GM23338 (cell line): ENCODE results near the gene ORAI1. TPM values are rescaled to one million over a fixed set of nuclear protein-coding genes. Genes with fewer than 3 reads are reported as not detected.
A peak's percentile ranks its signal among the peaks of the same experiment; 100 is the strongest.

ENCODE experiments used
- ATAC-seq: fragments of 200-7000 bp; cut with Tn5 transposase; 3 replicates; pipeline ENCODE4 v1.9.1; 2020
- DNase-seq: peaks from one replicate; pipeline ENCODE4 v3.0.0-alpha.2; 2015; ENCODE audit warnings: low spot score
- H2AFZ ChIP-seq: fragments of 200-600 bp; sonication (generic); 2 replicates; pipeline ENCODE4 v1.8.0; 2016; ENCODE audit warnings: antibody characterized with exemption, mild to moderate bottlenecking, moderate library complexity
- H3F3A ChIP-seq: fragments of 200-600 bp; sonication (generic); replicated peaks from 2 replicates; pipeline ENCODE4 v1.8.0; 2017; ENCODE audit warnings: antibody characterized with exemption, mixed run types, low read depth
- H3K27ac ChIP-seq: fragments of 200-600 bp; sonication (generic); 2 replicates; pipeline ENCODE4 v1.6.1; 2016; ENCODE audit warnings: low read depth
- H3K27me3 ChIP-seq: fragments of 200-600 bp; sonication (generic); 2 replicates; pipeline ENCODE4 v1.8.0; 2016; ENCODE audit warnings: mild to moderate bottlenecking, mixed run types, moderate library complexity; ENCODE audit not compliant: insufficient read depth
- H3K36me3 ChIP-seq: fragments of 200-600 bp; sonication (generic); 2 replicates; pipeline ENCODE4 v1.8.0; 2016; ENCODE audit warnings: mild to moderate bottlenecking; ENCODE audit not compliant: insufficient read depth
- H3K4me1 ChIP-seq: fragments of 200-600 bp; sonication (generic); 2 replicates; pipeline ENCODE4 v1.8.0; 2016; ENCODE audit warnings: mild to moderate bottlenecking, moderate library complexity; ENCODE audit not compliant: insufficient read depth
- H3K4me2 ChIP-seq: fragments of 200-600 bp; sonication (generic); 2 replicates; pipeline ENCODE4 v1.7.1; 2017; ENCODE audit warnings: mixed run types
- H3K4me3 ChIP-seq: fragments of 200-600 bp; sonication (generic); 2 replicates; pipeline ENCODE4 v1.6.1; 2016; ENCODE audit warnings: mixed run types
- H3K79me2 ChIP-seq: fragments of 200-600 bp; sonication (generic); replicated peaks from 2 replicates; pipeline ENCODE4 v1.8.0; 2017; ENCODE audit warnings: mild to moderate bottlenecking; ENCODE audit not compliant: insufficient read depth
- H3K9me2 ChIP-seq: fragments of 200-600 bp; sonication (generic); 2 replicates; pipeline ENCODE4 v1.8.0; 2017; ENCODE audit not compliant: insufficient read depth
- H4K20me1 ChIP-seq: fragments of 200-600 bp; sonication (generic); replicated peaks from 2 replicates; pipeline ENCODE4 v1.8.0; 2017; ENCODE audit warnings: mild to moderate bottlenecking; ENCODE audit not compliant: insufficient read depth
- H3K27ac Mint-ChIP-seq: 2 replicates; pipeline ENCODE4 v1.8.0; 2020; ENCODE audit warnings: inconsistent platforms, mild to moderate bottlenecking, moderate library complexity, mixed read lengths
- H3K27me3 Mint-ChIP-seq: 3 replicates; pipeline ENCODE4 v1.8.0; 2022; ENCODE audit warnings: low read depth, mild to moderate bottlenecking, moderate library complexity, mixed read lengths, inconsistent platforms; ENCODE audit not compliant: insufficient read depth, poor library complexity
- H3K36me3 Mint-ChIP-seq: 3 replicates; pipeline ENCODE4 v1.8.0; 2021; ENCODE audit warnings: low read depth, mild to moderate bottlenecking, inconsistent platforms, moderate library complexity, mixed read lengths
- H3K4me1 Mint-ChIP-seq: 3 replicates; pipeline ENCODE4 v1.8.0; 2020; ENCODE audit warnings: mild to moderate bottlenecking, inconsistent platforms, mixed read lengths
- H3K4me3 Mint-ChIP-seq: 3 replicates; pipeline ENCODE4 v1.8.0; 2021; ENCODE audit warnings: moderate library complexity, mild to moderate bottlenecking, inconsistent platforms, mixed read lengths
- H3K9me3 Mint-ChIP-seq: 3 replicates; pipeline ENCODE4 v1.8.0; 2020; ENCODE audit warnings: moderate library complexity, mild to moderate bottlenecking, inconsistent platforms, mixed read lengths
- CREB1 ChIP-seq: fragments of 250-450 bp; sonication (Bioruptor Pico); IDR thresholded peaks from 2 replicates; pipeline ENCODE4 v1.5.0; 2020; ENCODE audit warnings: low read depth, mild to moderate bottlenecking, moderate library complexity
- CTCF ChIP-seq, 2 experiments: fragments of 200-600 bp in 1 of 2; sonication (generic) in 1 of 2; conservative IDR thresholded peaks; 2 replicates each; pipeline versions ENCODE4 v1.5.1 to v1.6.1; 2016 to 2017; ENCODE audit warnings: antibody characterized with exemption in 2 of 2, low read depth in 2 of 2, mild to moderate bottlenecking in 2 of 2, moderate library complexity in 1 of 2
- ETS1 ChIP-seq: IDR thresholded peaks from 2 replicates; pipeline ENCODE4 v1.6.1; 2016; ENCODE audit warnings: antibody characterized with exemption
- EZH2 ChIP-seq: fragments of 200-600 bp; sonication (generic); IDR thresholded peaks from one replicate; pipeline ENCODE4 v1.8.0; 2017; ENCODE audit warnings: antibody characterized with exemption, mild to moderate bottlenecking, low read depth; ENCODE audit not compliant: unreplicated experiment
- EZH2phosphoT487 ChIP-seq: fragments of 200-600 bp; sonication (generic); IDR thresholded peaks from one replicate; pipeline ENCODE4 v1.8.1; 2018; ENCODE audit warnings: antibody characterized with exemption; ENCODE audit not compliant: unreplicated experiment
- JUNB ChIP-seq: IDR thresholded peaks from one replicate; pipeline ENCODE4 v1.6.1; 2016; ENCODE audit warnings: antibody characterized with exemption; ENCODE audit not compliant: unreplicated experiment
- NANOG ChIP-seq: IDR thresholded peaks from 2 replicates; pipeline ENCODE4 v1.6.1; 2016; ENCODE audit warnings: antibody characterized with exemption, borderline replicate concordance
- POLR2AphosphoS5 ChIP-seq: IDR thresholded peaks from 2 replicates; pipeline ENCODE4 v1.6.1; 2016; ENCODE audit warnings: antibody characterized with exemption, low read depth
- REST ChIP-seq: IDR thresholded peaks from one replicate; pipeline ENCODE4 v1.6.1; 2018; ENCODE audit warnings: antibody characterized with exemption; ENCODE audit not compliant: unreplicated experiment
- STAT1 ChIP-seq: IDR thresholded peaks from one replicate; pipeline ENCODE4 v1.6.1; 2016; ENCODE audit warnings: antibody characterized with exemption; ENCODE audit not compliant: unreplicated experiment
- ZNF114 ChIP-seq: fragments of 250-450 bp; sonication (Bioruptor Pico); IDR thresholded peaks from 2 replicates; pipeline ENCODE4 v1.5.0; 2020; ENCODE audit warnings: mild to moderate bottlenecking, moderate library complexity
- ZNF331 ChIP-seq: fragments of 250-450 bp; sonication (Bioruptor Pico); IDR thresholded peaks from 2 replicates; pipeline ENCODE4 v1.5.0; 2020; ENCODE audit warnings: low read depth, mild to moderate bottlenecking, moderate library complexity
- ZNF462 ChIP-seq: fragments of 250-450 bp; sonication (Bioruptor Pico); IDR thresholded peaks from 2 replicates; pipeline ENCODE4 v1.5.0; 2020; ENCODE audit warnings: mild to moderate bottlenecking, moderate library complexity
- polyA plus RNA-seq: library from polyadenylated mRNA; unstranded; fragments of >200 nt; fragmentation: Nextera tagmentation; extraction: Ambion mirVana; gene quantifications from 2 replicates; pipeline ENCODE4 v1.2.1, GENCODE V29; 2016
- total RNA-seq: library from RNA; depleted of rRNA; stranded (reverse); fragments of >200 nt; shearing (Covaris generic); gene quantifications from 2 replicates; pipeline ENCODE4 v1.2.3, GENCODE V29; 2014

Gene ORAI1
- total and polyA plus RNA-seq, 2 experiments from 2014 or later = 23.7 to 32.0 TPM

- no peaks in the 10 kb centered on the region for H3K9me3 Mint-ChIP-seq
- peaks cover 18% of the 10 kb centered on the region for H3K4me1 Mint-ChIP-seq
- no peaks in the 10 kb centered on the region for H3K36me3 Mint-ChIP-seq
- peaks cover 16% of the 10 kb centered on the region for H3K27me3 Mint-ChIP-seq
- peak; percentile 39 for DNase-seq
- Histone ChIP-seq H3K4me3 (no peak overlapping the region), H3K27me3 (no peaks in the 10 kb centered on the region), H3K9me2 (no peaks in the 10 kb centered on the region), H3F3A (no peaks in the 10 kb centered on the region; the same call in 1 of the 2 replicates), H3K4me2 (no peak overlapping the region), H2AFZ (no peak overlapping the region), H3K36me3 (no peaks in the 10 kb centered on the region), H3K27ac (no peak overlapping the region), H3K79me2 (no peaks in the 10 kb centered on the region), H3K4me1 (peaks cover 9% of the 10 kb centered on the region), H4K20me1 (no peaks in the 10 kb centered on the region)
- no peak overlapping the region for H3K27ac Mint-ChIP-seq
- TF ChIP-seq ZNF114 (CRISPR knock-in tag) = no peak
- TF ChIP-seq CREB1 (CRISPR knock-in tag) = no peak
- TF ChIP-seq ZNF331 = no peak
- no peak for TF ChIP-seq REST
- TF ChIP-seq JUNB = no peak
- TF ChIP-seq ZNF462 (CRISPR knock-in tag) = no peak
- TF ChIP-seq STAT1 = no peak
- TF ChIP-seq POLR2AphosphoS5 = no peak
- TF ChIP-seq EZH2 = no peak
- no peak for TF ChIP-seq NANOG
- TF ChIP-seq CTCF (conservative IDR thresholded peaks at IDR 0.05; ENCODE audit: low read depth in 2 of 2) = no peak
- TF ChIP-seq EZH2phosphoT487 = no peak
- TF ChIP-seq ETS1 = no peak
- peak; percentile 11; the same call in 1 of the 3 replicates for ATAC-seq
- no peak overlapping the region for H3K4me3 Mint-ChIP-seq
Observed at GRCh38 chr12:121653999-121654398, 27.7 kb downstream of the ORAI1 start.
